Dedifferentiated amniotic fluid mesenchymal stem cell (primary cell): Measurements from ENCODE around the gene ANKRD29.
"Not testable (repeated sequence)": the region's sequence is repeated elsewhere in the genome, so short reads cannot be mapped to it uniquely, and the experiment has no call there.

Experiments used
- DNase-seq: peaks from one replicate; pipeline ENCODE4 v3.0.0-alpha.2; 2016; ENCODE audit errors: extremely low spot score

The ANKRD29 gene

GRCh38 chr18:23557511-23557910, 105.2 kb downstream of the ANKRD29 start:
- DNase-seq = not testable (repeated sequence)

GRCh38 chr18:23556145-23556780, 106.4 kb downstream of the ANKRD29 start:
- no peak for DNase-seq

GRCh38 chr18:23553887-23554286, 108.8 kb downstream of the ANKRD29 start:
- no peak for DNase-seq

GRCh38 chr18:23552505-23552904, 110.2 kb downstream of the ANKRD29 start:
- DNase-seq = no peak

GRCh38 chr18:23551978-23552377, 110.7 kb downstream of the ANKRD29 start:
- no peak for DNase-seq

GRCh38 chr18:23550898-23551297, 111.8 kb downstream of the ANKRD29 start:
- DNase-seq = no peak
